ENCODE results near the gene UBE2D4.
"Not testable (repeated sequence)": the region's sequence is repeated elsewhere in the genome, so short reads cannot be mapped to it uniquely, and the experiment has no call there.

Gene UBE2D4

GRCh38 chr7:43925984-43926797 lies at the start of gene UBE2D4:
UBE2D4 (plus strand) TSS chr7:43926436; CDS start chr7:43926533, 97 bp downstream.
- FAIRE-seq = no peak

- FAIRE-seq = no peak
These were observed 49.1 kb upstream of the UBE2D4 start for GRCh38 chr7:43876976-43877745.

GRCh38 chr7:43877968-43878864 lies 48.0 kb upstream of the UBE2D4 start:
- FAIRE-seq = no peak

- FAIRE-seq = no peak
These were observed 47.4 kb upstream of the UBE2D4 start for GRCh38 chr7:43878867-43879266.

- FAIRE-seq = no peak
These were observed 46.8 kb upstream of the UBE2D4 start for GRCh38 chr7:43879477-43879876.

- FAIRE-seq = no peak
These were observed 45.6 kb upstream of the UBE2D4 start for GRCh38 chr7:43880596-43880995.

GRCh38 chr7:43884209-43884608 lies 42.0 kb upstream of the UBE2D4 start:
- FAIRE-seq = no peak

- FAIRE-seq = no peak
These were observed 41.6 kb upstream of the UBE2D4 start for GRCh38 chr7:43884617-43885016.

- no peak for FAIRE-seq
These were observed 37.0 kb upstream of the UBE2D4 start for GRCh38 chr7:43888993-43889945.

GRCh38 chr7:43890468-43890867 lies 35.8 kb upstream of the UBE2D4 start:
- FAIRE-seq = no peak

GRCh38 chr7:43891069-43891955 lies 34.9 kb upstream of the UBE2D4 start:
- FAIRE-seq = no peak

GRCh38 chr7:43895847-43896415 lies 30.3 kb upstream of the UBE2D4 start:
- no peak for FAIRE-seq

- not testable (repeated sequence) for FAIRE-seq
These were observed 27.7 kb upstream of the UBE2D4 start for GRCh38 chr7:43898571-43898970.

- no peak for FAIRE-seq
These were observed 23.6 kb upstream of the UBE2D4 start for GRCh38 chr7:43902542-43903054.

GRCh38 chr7:43904533-43905208 lies 21.6 kb upstream of the UBE2D4 start:
- no peak for FAIRE-seq

- no peak for FAIRE-seq
These were observed 20.9 kb upstream of the UBE2D4 start for GRCh38 chr7:43905209-43905946.

- FAIRE-seq = no peak
These were observed 20.3 kb upstream of the UBE2D4 start for GRCh38 chr7:43905956-43906330.

GRCh38 chr7:43906331-43907010 lies 19.8 kb upstream of the UBE2D4 start, which contains the start of gene URGCP:
URGCP (minus strand) TSS chr7:43906596; CDS start chr7:43906575, 21 bp downstream.
- FAIRE-seq = no peak
